NCI-H2171 (cell line): ENCODE measurements around the gene CDCP1.

ENCODE experiments used
- DNase-seq: peaks from one replicate; lab custom pipeline; 2025; lab: John Stamatoyannopoulos, UW

CDCP1 gene

DNA sequence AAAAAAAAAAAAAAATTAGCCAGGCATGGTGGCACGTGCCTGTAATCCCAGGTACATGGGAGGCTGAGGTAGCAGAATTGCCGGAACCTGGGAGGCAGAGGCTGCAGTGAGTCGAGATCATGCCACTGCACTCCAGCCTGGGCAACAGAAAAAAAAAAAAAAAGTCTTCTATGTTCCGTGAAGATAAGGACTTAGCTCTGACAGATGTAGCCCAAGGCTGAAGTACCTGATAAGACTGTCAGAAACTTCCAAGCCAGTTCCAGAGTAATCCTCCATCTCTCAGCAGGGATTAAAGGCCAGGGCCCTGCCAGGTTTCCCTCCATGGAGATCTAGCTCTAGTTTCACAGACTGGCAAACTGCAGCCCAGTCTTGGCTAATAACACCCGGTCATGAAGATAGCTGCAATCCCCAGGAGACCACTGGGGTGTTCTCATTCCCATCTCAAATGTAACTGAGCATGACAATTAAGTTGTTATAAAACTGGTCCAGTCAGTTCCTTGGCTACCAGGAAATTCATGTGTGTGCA is 8.5 kb downstream of the CDCP1 start:
- no peak for DNase-seq

GRCh38 chr3:45135959-45136358 is 10.2 kb downstream of the CDCP1 start:
- no peak for DNase-seq

DNA sequence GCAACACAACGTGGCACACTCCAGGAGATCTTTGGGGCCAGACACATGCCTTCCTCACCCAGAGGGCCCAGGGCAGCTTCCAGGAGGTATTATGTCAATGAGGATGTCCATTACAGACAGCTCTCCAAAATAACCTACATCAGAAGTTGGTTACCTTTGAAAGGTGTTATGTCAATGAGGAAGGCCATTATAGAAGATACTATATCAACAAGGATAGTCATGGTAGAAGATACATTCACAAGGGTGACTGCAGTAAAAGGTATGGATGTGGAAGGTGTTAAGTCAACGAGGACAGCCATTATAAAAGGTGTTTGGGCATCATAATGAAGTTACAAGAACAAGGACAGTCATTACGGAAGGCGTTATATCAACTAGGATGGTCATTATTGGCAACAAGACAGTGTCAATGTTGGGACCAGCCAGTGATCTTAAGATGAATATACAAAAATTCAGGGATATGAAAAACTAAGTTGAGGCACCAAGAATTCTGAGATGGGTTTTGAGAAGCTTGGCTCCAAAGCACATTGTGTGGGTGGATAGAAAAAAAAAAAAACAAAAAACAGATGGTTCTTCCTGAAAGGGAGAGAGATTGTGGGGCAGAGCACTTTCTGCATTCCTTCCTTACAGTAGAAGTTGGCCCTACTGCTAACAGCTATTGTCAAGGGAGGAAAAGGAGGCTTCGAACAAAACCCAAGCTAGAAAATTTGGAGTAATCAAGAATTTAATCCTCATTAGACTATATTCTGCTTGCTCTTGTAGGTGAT is 11.2 kb downstream of the CDCP1 start:
- DNase-seq: no peak

GRCh38 chr3:45132568-45133211 is 13.5 kb downstream of the CDCP1 start:
- DNase-seq: no peak

- DNase-seq: no peak
Measured at GRCh38 chr3:45131201-45131600, 15.0 kb downstream of the CDCP1 start.

GRCh38 chr3:45130476-45130875 is 15.7 kb downstream of the CDCP1 start:
- DNase-seq: no peak

DNA sequence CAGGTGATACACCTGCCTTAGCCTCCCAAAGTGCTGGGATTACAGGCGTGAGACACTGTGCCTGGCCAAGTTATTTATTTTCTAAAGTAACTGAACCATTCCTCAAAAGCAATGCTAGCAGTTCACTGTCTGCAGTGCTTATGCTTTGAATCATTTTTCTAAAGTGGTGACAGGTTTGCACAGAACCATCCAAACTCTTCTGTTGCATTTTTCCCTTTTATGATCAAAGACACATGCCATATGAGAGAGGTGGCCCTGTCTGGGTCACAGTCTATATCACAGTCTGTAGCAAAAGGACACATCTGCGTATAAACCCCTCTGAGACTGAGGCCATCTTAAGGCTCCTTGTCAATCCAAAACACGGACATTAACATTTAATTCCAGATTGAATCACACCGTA is 17.2 kb downstream of the CDCP1 start:
- DNase-seq: no peak

DNA sequence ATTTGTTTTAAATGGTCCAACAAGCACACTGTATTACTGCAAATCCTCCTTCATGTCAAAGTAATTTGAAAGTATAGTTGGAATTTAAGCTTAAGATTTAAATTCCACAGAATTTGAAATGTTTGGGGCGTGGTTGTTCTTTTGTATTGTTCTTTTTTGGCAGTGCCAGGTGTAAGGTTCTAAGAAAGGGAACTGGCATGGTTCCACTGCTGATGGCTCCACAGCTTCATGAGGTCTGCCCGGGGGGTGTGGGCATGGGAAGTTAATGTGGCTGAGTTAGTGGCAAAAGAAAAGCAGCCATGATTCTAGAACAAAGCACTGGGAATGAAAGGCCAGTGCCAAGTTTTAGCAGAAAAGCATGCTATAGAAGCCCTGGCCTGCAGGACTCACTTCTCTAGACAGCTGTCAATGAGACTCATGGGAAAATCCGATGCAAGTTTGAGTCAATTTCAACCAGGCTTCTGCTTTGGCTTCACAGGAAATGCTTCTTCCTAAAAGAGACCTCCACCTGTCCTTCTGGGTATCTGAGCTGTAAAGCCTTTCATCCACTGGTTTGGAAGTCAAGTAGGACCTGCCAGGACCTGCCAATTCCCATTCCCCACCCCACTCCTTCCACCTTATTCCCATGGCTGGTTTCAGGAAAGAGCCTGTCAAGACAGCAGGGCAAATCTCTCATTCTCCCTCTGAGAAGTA is 18.9 kb downstream of the CDCP1 start:
- DNase-seq: no peak

DNA sequence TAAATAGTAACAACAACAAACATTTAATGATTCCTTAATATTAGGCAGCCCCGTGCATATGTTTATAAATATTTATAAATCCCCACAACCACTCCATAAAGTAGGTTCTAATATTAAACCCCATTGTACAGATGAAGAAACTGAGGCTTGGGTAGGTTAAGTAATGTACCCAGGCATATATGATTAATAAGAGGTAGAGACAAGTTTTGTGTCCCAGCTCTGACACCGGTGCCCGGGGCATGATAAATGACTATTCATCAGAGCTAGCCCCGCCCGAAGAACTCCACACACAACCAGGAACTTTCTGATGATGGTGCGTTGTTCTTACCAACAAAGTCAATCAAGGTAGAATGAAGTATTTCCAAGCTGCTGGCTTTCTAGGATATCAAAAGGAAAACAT is 19.4 kb downstream of the CDCP1 start:
- no peak for DNase-seq

DNA sequence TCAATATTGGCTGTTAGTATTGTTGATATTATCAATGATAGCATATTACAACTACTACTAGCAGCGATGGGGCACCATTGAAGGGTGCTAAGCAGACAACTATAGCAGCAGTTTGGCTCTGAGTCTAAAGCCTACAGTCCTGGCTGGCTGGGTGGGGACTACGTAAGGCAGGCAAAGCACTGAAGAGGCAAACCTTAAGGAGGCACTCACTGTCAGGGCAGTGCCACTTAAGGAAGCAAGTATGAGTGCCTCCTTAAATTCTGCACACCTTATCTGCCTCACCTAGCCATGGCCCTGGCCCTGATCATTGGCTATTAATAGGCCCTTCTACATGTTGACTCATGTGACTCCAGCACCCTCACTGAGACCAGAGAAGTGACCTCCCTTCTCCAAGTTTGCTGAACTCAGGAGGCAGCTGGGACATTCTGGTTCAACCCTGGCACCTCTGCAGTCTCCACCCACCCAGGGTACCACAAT is 20.6 kb downstream of the CDCP1 start:
- no peak for DNase-seq

DNA sequence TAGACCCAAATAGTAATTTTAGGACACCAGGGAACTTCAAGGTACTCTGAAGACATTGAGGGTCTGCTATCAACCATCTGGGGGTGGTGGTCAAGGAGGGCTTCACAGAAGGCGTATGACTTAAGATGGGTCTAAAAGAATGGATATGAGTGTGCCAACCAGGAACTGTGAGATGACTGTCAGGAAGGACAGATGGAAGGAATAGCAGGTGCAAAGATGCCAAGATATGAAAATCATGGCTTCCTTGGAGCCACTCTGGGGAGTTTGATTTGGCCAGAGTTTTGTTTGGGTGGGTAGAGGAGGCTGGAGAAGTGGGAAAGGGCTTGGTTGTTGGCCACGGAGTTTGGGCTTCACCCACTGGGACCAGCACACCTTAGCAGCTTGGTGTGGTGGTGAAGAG is 21.2 kb downstream of the CDCP1 start:
- no peak for DNase-seq

GRCh38 chr3:45124352-45124751 is 21.8 kb downstream of the CDCP1 start:
- no peak for DNase-seq

DNA sequence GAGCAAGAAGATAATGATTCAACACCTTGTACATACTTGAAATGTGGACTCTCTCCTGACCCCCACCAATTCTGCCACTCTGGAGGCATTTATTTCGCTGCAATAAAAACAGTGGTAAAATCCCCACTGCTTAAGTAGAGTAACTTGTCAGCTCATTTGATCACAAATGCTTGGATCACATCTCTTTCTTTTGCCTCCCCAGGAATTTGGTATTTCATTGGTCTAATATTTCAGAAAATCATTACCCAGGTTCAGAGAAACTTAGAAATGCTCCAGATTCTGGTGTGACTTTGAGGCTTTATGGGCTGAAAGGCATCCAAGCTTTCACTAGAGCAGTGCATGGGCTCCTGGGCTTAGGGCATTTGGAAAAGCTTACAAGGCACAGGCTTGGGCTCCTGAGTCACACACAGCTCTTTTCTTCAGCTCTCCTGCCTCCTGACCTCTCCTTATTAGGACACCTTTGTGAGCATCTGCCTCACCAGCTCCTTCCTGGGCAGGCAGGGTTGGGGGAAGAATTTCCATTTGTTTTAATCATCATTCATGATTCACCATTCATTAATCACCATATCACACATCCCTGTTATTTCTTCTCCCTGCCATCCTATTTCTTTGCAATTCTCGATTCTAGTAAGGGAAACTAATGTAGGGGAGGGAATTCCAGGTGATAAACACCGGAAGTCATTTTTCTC is 22.5 kb downstream of the CDCP1 start:
- DNase-seq: no peak

DNA sequence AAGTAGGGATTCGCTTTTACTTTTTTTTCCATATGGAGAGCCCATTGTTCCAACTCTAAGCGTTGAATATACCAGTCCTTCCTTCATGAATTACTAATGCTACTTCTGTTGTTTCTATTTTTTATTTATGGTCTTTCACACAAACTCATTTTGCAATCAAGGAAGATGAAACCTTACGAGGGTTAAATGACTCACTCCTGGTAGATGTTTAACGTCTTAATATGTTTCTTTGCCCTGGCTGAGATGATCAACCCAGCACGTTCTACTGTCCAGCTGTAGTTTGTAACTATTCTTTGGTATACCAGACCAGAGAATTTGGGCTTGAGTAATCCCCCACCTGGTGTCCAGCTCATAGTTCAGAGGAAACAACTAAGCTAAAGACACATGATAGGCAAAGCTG is 23.1 kb downstream of the CDCP1 start:
- no peak for DNase-seq

DNA sequence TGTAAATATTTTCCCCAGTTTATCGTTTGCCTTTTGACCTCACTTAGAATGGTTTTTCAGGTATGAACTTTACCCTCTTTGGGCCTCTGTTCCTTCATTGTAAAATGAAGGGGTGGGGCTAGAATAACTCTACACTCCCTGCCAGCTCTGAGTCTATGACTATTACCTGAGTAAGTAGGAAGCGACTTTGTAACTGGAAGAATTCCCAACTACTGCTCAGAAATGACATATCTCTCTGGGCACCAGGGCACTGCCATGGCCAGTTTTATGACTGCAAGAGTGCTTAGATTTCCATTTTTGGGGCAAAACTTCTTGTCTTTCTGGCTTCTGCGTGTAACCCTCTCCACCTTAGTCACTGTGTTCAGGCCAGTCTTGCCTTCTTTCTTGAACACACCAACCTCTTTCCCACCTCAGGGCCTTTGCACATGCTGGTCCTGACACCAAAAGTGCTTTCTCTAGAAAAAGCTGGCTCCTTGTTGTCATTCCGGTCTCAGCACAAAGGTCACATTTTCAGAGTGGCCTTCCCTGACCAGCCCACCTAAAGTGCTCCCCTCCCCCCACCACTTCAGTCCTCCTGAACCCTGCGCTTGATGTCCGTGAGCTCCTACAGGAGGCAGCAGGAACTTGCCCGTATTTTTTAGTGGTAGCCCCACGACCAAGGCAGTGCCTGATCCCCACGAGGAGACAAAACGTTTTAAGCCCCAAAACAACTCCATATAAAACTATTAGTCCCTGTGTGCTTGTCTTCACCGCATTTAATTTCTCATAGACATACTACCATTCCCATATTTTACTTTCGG is 25.6 kb downstream of the CDCP1 start:
- no peak for DNase-seq

GRCh38 chr3:45119824-45120358 is 26.3 kb downstream of the CDCP1 start:
- DNase-seq: no peak

DNA sequence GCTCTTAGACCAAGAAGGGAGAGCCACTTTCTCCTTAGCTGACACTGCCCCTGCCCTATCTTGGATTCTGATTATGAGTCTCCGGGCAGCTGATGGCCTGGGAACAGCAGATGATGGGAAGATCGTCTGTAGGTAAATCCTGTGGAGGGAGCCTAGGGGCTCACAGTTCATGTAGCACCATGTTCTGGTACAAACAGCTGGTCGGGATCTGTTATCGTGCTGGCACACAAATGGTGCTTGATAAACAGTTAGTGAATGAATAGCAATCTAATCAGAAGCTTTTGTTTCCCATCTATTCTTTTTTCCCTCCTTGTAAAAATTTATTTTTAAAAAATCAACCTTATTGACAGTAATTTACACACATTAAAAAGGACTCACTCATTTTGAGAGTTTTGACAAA is 26.8 kb downstream of the CDCP1 start:
- no peak for DNase-seq

DNA sequence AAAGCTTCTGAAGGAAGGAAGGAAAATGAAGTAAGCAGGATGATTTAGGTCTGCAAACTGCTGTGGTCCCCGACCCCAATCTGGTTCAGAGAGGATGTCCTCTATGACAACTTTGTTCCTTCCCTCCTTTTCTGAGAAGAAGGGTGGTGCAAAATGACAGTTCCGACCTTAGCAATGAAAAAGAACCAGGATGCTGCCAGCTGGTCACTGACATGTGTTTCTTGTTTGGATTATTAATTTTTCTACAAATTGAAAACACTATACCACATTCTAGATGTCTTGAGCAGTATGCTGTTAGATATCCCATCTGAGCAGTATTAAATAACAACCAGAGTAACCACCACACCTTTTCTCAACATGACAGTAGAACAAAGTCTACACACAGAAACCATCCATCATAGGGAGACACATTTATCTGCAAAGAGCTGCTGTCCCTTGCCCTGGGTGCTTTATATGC is 27.5 kb downstream of the CDCP1 start:
- no peak for DNase-seq

DNA sequence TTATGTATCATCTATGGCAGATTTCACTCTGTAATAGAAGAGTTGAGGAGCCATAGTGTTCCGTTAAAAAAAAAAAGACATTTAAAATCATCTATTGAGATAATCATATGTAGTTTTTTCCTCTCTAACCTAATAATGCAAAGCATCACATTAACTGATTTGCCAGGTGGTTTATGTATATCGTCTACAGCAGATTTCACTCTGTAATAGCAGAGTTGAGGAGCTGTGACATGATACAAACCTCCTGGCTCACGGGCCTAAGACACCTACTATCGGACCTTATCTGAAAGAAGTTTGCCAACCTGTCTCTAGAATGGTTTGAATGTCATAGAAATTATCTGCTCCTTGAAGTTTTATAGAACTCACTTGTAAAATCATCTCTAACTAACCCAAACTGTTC is 29.8 kb downstream of the CDCP1 start:
- DNase-seq: no peak

- DNase-seq: no peak
Measured at GRCh38 chr3:45113625-45114050, 32.5 kb downstream of the CDCP1 start.

GRCh38 chr3:45112939-45113338 is 33.2 kb downstream of the CDCP1 start:
- DNase-seq: no peak
